CD14-positive monocyte (primary cell): ENCODE measurements around the gene BARD1. TPM values are rescaled to one million over a fixed set of nuclear protein-coding genes. Genes with fewer than 3 reads are reported as not detected.

Source experiments
- DNase-seq, 3 donors: peaks; one replicate each; pipeline ENCODE4 v3.0.0-alpha.2; 2011 to 2022
- H2AFZ ChIP-seq: 2 replicates; pipeline ENCODE4 v1.6.0; 2012; ENCODE audit warnings: mild to moderate bottlenecking, low read depth, low read length, inconsistent platforms; ENCODE audit not compliant: insufficient read depth, poor library complexity, severe bottlenecking
- H3K27ac ChIP-seq, 2 donors: 1 replicate in 1 of 2; 2 replicates in 1 of 2; pipeline ENCODE4 v1.5.1; 2012 to 2013; ENCODE audit warnings: low read length in 2 of 2, control low read depth in 1 of 2, inconsistent platforms in 1 of 2, low read depth in 1 of 2, mild to moderate bottlenecking in 1 of 2
- H3K27me3 ChIP-seq, 2 donors: one replicate each; pipeline versions ENCODE4 v1.6.0 to v1.6.1; 2011 to 2013; ENCODE audit warnings: low read length in 2 of 2; ENCODE audit not compliant: control insufficient read depth in 2 of 2, insufficient read depth in 2 of 2
- H3K36me3 ChIP-seq, 2 donors: replicated peaks in 1 of 2; 1 replicate in 1 of 2; 2 replicates in 1 of 2; pipeline versions ENCODE4 v1.5.1 to v1.6.1; 2012 to 2013; ENCODE audit warnings: low read length in 2 of 2, control low read depth in 1 of 2, inconsistent platforms in 1 of 2, mild to moderate bottlenecking in 1 of 2; ENCODE audit not compliant: insufficient read depth in 2 of 2, control insufficient read depth in 1 of 2
- H3K4me1 ChIP-seq, 2 donors: 1 replicate in 1 of 2; 2 replicates in 1 of 2; pipeline versions ENCODE4 v1.5.1 to v1.6.1; 2012 to 2013; ENCODE audit warnings: low read length in 2 of 2, control low read depth in 1 of 2, inconsistent platforms in 1 of 2, mild to moderate bottlenecking in 1 of 2, moderate library complexity in 1 of 2; ENCODE audit not compliant: insufficient read depth in 2 of 2, control insufficient read depth in 1 of 2
- H3K4me2 ChIP-seq: replicated peaks from 2 replicates; pipeline ENCODE3; 2012; ENCODE audit warnings: low read length, moderate library complexity, mild to moderate bottlenecking; ENCODE audit not compliant: poor library complexity, severe bottlenecking; ENCODE audit errors: extremely low read depth
- H3K4me3 ChIP-seq, 3 experiments: fragments of 200-600 bp in 1 of 3; sonication (generic) in 1 of 3; replicated peaks in 1 of 3; 1 replicate in 2 of 3; 2 replicates in 1 of 3; pipeline ENCODE4 v1.5.1; 2011 to 2013; ENCODE audit warnings: low read length in 3 of 3, mild to moderate bottlenecking in 3 of 3, control low read depth in 2 of 3, low read depth in 2 of 3, inconsistent platforms in 1 of 3, moderate library complexity in 1 of 3
- H3K79me2 ChIP-seq: 2 replicates; pipeline ENCODE4 v1.6.0; 2012; ENCODE audit warnings: mild to moderate bottlenecking, control low read depth, inconsistent platforms, low read length, moderate library complexity; ENCODE audit not compliant: insufficient read depth
- H3K9ac ChIP-seq: 2 replicates; pipeline ENCODE4 v1.6.0; 2017; ENCODE audit warnings: low read length, mild to moderate bottlenecking; ENCODE audit not compliant: insufficient read depth, poor library complexity, severe bottlenecking
- H3K9me3 ChIP-seq, 2 donors: replicated peaks in 1 of 2; 1 replicate in 1 of 2; 2 replicates in 1 of 2; pipeline versions ENCODE4 v1.5.1 to v1.6.1; 2012 to 2013; ENCODE audit warnings: low read length in 2 of 2, control low read depth in 1 of 2; ENCODE audit not compliant: control insufficient read depth in 1 of 2, insufficient read depth in 1 of 2
- H4K20me1 ChIP-seq: 2 replicates; pipeline ENCODE4 v1.6.0; 2012; ENCODE audit warnings: mild to moderate bottlenecking, low read length, control low read depth, moderate library complexity; ENCODE audit not compliant: insufficient read depth
- H3K27ac Mint-ChIP-seq, 7 donors: one replicate each; pipeline ENCODE4 v1.8.0; 2020; ENCODE audit warnings: mild to moderate bottlenecking in 7 of 7, mixed read lengths in 7 of 7, moderate library complexity in 6 of 7, inconsistent platforms in 2 of 7
- H3K27me3 Mint-ChIP-seq, 3 donors: one replicate each; pipeline ENCODE4 v1.8.0; 2021 to 2022; ENCODE audit warnings: low read depth in 3 of 3, mild to moderate bottlenecking in 3 of 3, mixed read lengths in 3 of 3, moderate library complexity in 3 of 3, inconsistent platforms in 1 of 3
- H3K36me3 Mint-ChIP-seq, 2 donors: one replicate each; pipeline ENCODE4 v1.8.0; 2020; ENCODE audit warnings: mixed read lengths in 2 of 2, inconsistent platforms in 1 of 2, mild to moderate bottlenecking in 1 of 2
- H3K4me1 Mint-ChIP-seq: one replicate; pipeline ENCODE4 v1.8.0; 2020; ENCODE audit warnings: mild to moderate bottlenecking, mixed read lengths
- H3K4me3 Mint-ChIP-seq, 2 donors: one replicate each; pipeline ENCODE4 v1.8.0; 2020; ENCODE audit warnings: mild to moderate bottlenecking in 2 of 2, mixed read lengths in 2 of 2, moderate library complexity in 1 of 2
- H3K9me3 Mint-ChIP-seq, 7 donors: one replicate each; pipeline ENCODE4 v1.8.0; 2020 to 2022; ENCODE audit warnings: mixed read lengths in 7 of 7, mild to moderate bottlenecking in 6 of 7, moderate library complexity in 6 of 7, inconsistent platforms in 2 of 7
- CTCF ChIP-seq: fragments of 200-600 bp; IDR thresholded peaks from one replicate; pipeline ENCODE4 v1.8.0; 2022; ENCODE audit warnings: antibody characterized with exemption, mild to moderate bottlenecking
- WGBS: methylation state at CpG from one replicate; pipeline ENCODE4 v1.1.5; 2013; ENCODE audit warnings: missing lambda C conversion rate; ENCODE audit not compliant: insufficient coverage; 5-methylcytosine and 5-hydroxymethylcytosine counted together
- intact Hi-C, 2 donors: fragments of 100-400 bp; cut with micrococcal nuclease; formaldehyde crosslinking; loops; one replicate each; pipeline versions ENCODE4 v1.15.0 to v1.15.1; 2023
- polyA plus RNA-seq, 3 donors: library from polyadenylated mRNA; depleted of rRNA in 1 of 3; unstranded in 2 of 3; stranded (reverse) in 1 of 3; fragments of 300-500 nt in 2 of 3; fragments of >200 nt in 1 of 3; fragmentation: Illumina TruSeq in 2 of 3; gene quantifications; 1 replicate in 2 of 3; 2 replicates in 1 of 3; pipeline ENCODE4 v1.2.3, GENCODE V29; 2012 to 2021

The BARD1 gene
- polyA plus RNA-seq, 3 donors, result 2.4 to 3.3 (median 2.5) TPM

DNA sequence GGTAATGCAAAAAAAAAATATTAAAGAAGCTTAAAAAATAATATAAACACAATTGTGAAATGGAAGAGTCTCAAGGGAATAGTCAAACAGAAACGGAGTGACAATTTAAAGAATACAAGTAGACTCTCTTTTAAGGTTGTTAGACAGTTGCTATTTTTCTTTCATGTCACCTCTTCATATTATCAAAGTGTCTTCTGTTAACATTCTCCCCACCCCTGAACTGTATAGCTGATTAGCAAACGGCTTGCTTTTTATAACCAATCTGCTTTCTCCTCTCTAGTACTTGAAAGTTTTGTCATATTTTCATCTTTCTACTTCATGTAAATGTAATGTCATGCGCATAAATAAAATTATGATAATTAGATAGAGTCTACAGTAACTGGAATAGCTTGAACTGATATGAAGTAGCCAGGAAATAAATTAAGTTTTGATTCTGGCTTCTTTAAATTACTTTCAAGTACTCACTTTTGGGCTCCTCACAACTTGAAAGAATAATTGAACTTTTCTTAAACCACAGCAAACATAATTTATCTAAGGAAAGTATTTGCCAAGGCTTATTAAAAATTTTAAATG, 37.0 kb downstream of the BARD1 start:
- Mint-ChIP-seq H3K27ac (no peak overlapping the region), H3K9me3 (peaks cover 0 to 1% (median 0%) of the 10 kb centered on the region in 7 donors), H3K36me3 (peaks cover 30 to 47% of the 10 kb centered on the region in 2 donors), H3K4me3 (no peak overlapping the region), H3K27me3 (no peaks in the 10 kb centered on the region), H3K4me1 (no peaks in the 10 kb centered on the region)
- no peak overlapping the region for H2AFZ ChIP-seq
- no peak overlapping the region for H3K4me3 ChIP-seq
- H3K79me2 ChIP-seq, result peaks cover 5% of the 10 kb centered on the region
- WGBS, result no CpG with 5 or more reads among the region's 3 CpGs
- H3K27ac ChIP-seq, result no peak overlapping the region
- H3K9ac ChIP-seq, result no peak overlapping the region
- intact Hi-C loops, result no loop called here
- H3K27me3 ChIP-seq, result no peaks in the 10 kb centered on the region
- no peak for DNase-seq
- no peak for TF ChIP-seq CTCF
- no peaks in the 10 kb centered on the region for H3K4me1 ChIP-seq
- peaks cover 8 to 33% of the 10 kb centered on the region in 2 donors for H3K36me3 ChIP-seq
- H4K20me1 ChIP-seq, result no peaks in the 10 kb centered on the region
- no peak overlapping the region for H3K4me2 ChIP-seq
- H3K9me3 ChIP-seq, result no peaks in the 10 kb centered on the region

GRCh38 chr2:214765180-214765579, 44.3 kb downstream of the BARD1 start:
- H3K79me2 ChIP-seq, result no peaks in the 10 kb centered on the region
- Mint-ChIP-seq H3K4me3 (no peak overlapping the region), H3K27ac (no peak overlapping the region), H3K9me3 (no peaks in the 10 kb centered on the region), H3K4me1 (no peaks in the 10 kb centered on the region), H3K27me3 (no peaks in the 10 kb centered on the region), H3K36me3 (peaks cover 53 to 65% of the 10 kb centered on the region in 2 donors)
- H3K27me3 ChIP-seq, result no peaks in the 10 kb centered on the region
- H3K4me2 ChIP-seq, result no peak overlapping the region
- no peak for DNase-seq
- intact Hi-C loops, result no loop called here
- no peaks in the 10 kb centered on the region for H3K4me1 ChIP-seq
- no peak overlapping the region for H3K27ac ChIP-seq
- no peak overlapping the region for H3K9ac ChIP-seq
- H3K9me3 ChIP-seq, result no peaks in the 10 kb centered on the region
- no peaks in the 10 kb centered on the region for H4K20me1 ChIP-seq
- no peak overlapping the region for H3K4me3 ChIP-seq
- peaks cover 23 to 80% of the 10 kb centered on the region in 2 donors for H3K36me3 ChIP-seq
- 100% methylated on average over 2 of the region's 2 CpGs for WGBS
- TF ChIP-seq CTCF, result no peak
- H2AFZ ChIP-seq, result no peak overlapping the region
